ENCODE measurements around the gene TENM3.

The TENM3 gene

DNA sequence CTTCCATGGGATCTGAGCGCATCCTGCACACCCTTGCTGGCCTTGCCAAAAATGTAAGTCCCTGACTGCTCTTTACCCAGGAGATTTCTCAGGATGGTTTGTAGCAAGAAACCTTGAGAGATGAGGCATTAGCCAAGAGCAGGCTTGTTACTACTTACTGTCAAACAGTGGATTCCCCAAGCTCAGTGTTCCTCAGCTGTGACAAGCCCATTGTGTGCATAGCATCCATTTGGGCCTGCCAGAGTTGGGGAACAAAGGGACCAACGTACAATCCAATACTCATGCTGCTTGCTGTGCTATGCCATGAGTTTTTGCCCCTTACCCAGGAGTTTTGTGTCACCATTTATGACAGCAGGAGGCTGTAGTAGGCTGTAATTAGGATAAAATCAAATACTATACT lies 267.6 kb downstream of the TENM3 start (continued):
- TF ChIP-seq, protein P1, sequence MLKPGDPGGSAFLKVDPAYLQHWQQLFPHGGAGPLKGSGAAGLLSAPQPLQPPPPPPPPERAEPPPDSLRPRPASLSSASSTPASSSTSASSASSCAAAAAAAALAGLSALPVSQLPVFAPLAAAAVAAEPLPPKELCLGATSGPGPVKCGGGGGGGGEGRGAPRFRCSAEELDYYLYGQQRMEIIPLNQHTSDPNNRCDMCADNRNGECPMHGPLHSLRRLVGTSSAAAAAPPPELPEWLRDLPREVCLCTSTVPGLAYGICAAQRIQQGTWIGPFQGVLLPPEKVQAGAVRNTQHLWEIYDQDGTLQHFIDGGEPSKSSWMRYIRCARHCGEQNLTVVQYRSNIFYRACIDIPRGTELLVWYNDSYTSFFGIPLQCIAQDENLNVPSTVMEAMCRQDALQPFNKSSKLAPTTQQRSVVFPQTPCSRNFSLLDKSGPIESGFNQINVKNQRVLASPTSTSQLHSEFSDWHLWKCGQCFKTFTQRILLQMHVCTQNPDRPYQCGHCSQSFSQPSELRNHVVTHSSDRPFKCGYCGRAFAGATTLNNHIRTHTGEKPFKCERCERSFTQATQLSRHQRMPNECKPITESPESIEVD (tag by site-specific recombination; IDR thresholded peaks at IDR 0.05) = no peak
- TF ChIP-seq ZNF423 (tag by site-specific recombination; IDR thresholded peaks at IDR 0.05) = no peak
- TF ChIP-seq ZNF202 (tag by site-specific recombination; IDR thresholded peaks at IDR 0.05; ENCODE audit: borderline replicate concordance) = no peak
- no peak for TF ChIP-seq IKZF3 (tag by site-specific recombination; IDR thresholded peaks at IDR 0.05)

DNA sequence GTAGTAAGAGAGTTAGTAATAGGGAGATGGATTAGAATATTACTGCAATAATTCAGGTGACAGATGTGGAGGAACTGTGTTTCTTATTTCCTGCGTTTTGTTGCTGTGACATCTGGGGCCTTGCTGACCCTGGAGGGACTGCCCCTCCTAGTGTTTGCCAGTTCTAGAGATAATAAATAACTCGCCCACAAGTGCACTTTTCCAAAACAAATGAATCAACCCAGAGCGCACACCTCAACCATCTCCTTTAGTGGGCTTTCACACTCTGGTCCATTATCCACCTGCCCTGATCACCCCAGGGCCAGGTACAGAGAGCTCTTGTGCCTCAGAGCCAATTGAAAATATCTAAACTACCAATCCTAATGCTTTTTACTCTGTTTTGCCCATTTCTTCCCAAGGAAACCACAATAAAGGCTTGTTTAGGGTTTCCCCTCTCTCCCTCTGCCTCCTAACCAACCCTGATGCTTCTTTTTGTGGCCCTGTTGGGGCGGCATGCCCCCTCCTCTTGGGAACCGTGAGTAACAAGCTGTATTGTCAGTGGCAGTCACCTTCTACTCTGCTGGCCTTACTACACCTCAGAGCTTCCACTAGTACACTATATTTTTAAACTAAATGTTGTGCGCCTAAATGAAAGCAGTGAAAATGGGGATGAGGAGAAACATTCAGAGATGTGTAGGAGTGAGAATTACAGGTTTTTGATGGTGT lies 270.5 kb downstream of the TENM3 start:
- no peak overlapping the region for H3K27ac ChIP-seq (ENCODE audit: extremely low read depth, low read depth, low read length)
- peaks cover 8% of the 10 kb centered on the region for H3K4me1 ChIP-seq (ENCODE audit: control insufficient read depth, insufficient read depth, low read length)
- POLR2A ChIA-PET = no interaction called here
- no peak overlapping the region for H3K4me3 ChIP-seq (ENCODE audit: low read depth, low read length)
- H3K36me3 ChIP-seq (ENCODE audit: control insufficient read depth in 2 of 2, insufficient read depth in 1 of 2, low read length in 2 of 2) = no peaks in the 10 kb centered on the region
- H3K9me3 ChIP-seq (ENCODE audit: control insufficient read depth, insufficient read depth, low read depth, low read length) = no peaks in the 10 kb centered on the region
- CTCF ChIA-PET = interaction anchor here (1.2 kb wide), 1 partner anchor 292 kb away, joined by 4 read pairs; no protein-coding TSS in a partner anchor
- TF ChIP-seq ZNF544 (tag by site-specific recombination; IDR thresholded peaks at IDR 0.05) (no peak), ZNF610 (tag by site-specific recombination; IDR thresholded peaks at IDR 0.05; ENCODE audit: borderline replicate concordance) (no peak), ZNF660 (tag by site-specific recombination; IDR thresholded peaks at IDR 0.05) (no peak), ZNF354C (tag by site-specific recombination; IDR thresholded peaks at IDR 0.05; ENCODE audit: borderline replicate concordance, low read depth) (no peak), SP3 (tag by site-specific recombination; IDR thresholded peaks at IDR 0.05) (no peak), ZNF776 (tag by site-specific recombination; IDR thresholded peaks at IDR 0.05; ENCODE audit: borderline replicate concordance) (no peak), ZNF701 (tag by site-specific recombination; IDR thresholded peaks at IDR 0.05) (no peak), YY1 (tag by site-specific recombination; IDR thresholded peaks at IDR 0.05) (no peak), ZNF169 (tag by site-specific recombination; IDR thresholded peaks at IDR 0.05) (no peak), ZNF24 (tag by site-specific recombination; IDR thresholded peaks at IDR 0.05) (no peak), ZNF404 (tag by site-specific recombination; IDR thresholded peaks at IDR 0.05) (no peak)

DNA sequence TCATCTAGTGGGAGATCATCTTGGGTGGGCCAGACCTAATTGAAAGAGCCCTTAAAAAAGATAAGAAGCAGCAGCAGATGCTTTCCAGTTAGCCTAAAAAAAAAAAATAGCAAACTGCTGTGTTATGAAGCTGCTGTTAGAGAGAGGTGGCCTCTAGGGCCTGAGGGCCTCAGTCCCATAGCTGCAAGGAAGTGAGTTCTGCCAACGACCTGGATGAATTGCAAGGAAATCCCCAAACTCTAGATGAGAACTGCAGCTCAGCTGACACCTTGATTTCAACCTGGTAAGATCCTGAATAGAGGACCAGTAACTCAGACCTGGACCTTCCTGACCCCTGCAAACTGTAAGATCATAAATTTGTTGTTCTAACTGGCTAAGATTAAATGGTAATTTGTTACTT lies 275.2 kb downstream of the TENM3 start:
- TF ChIP-seq KLF8 (tag by site-specific recombination; IDR thresholded peaks at IDR 0.05) = no peak
- no peak for TF ChIP-seq ZNF561 (tag by site-specific recombination; IDR thresholded peaks at IDR 0.05; ENCODE audit: borderline replicate concordance)
- no peak for TF ChIP-seq FEZF1 (tag by site-specific recombination; IDR thresholded peaks at IDR 0.05)
- TF ChIP-seq ZNF341 (tag by site-specific recombination; IDR thresholded peaks at IDR 0.05; ENCODE audit: low read depth) = no peak
- no peak for TF ChIP-seq ZNF24 (tag by site-specific recombination; IDR thresholded peaks at IDR 0.05)
- TF ChIP-seq HOXC10 (CRISPR knock-in tag; IDR thresholded peaks at IDR 0.05) = no peak
- TF ChIP-seq SP2 (tag by site-specific recombination; IDR thresholded peaks at IDR 0.05) = no peak
- TF ChIP-seq, protein P2, sequence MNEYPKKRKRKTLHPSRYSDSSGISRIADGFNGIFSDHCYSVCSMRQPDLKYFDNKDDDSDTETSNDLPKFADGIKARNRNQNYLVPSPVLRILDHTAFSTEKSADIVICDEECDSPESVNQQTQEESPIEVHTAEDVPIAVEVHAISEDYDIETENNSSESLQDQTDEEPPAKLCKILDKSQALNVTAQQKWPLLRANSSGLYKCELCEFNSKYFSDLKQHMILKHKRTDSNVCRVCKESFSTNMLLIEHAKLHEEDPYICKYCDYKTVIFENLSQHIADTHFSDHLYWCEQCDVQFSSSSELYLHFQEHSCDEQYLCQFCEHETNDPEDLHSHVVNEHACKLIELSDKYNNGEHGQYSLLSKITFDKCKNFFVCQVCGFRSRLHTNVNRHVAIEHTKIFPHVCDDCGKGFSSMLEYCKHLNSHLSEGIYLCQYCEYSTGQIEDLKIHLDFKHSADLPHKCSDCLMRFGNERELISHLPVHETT (tag by site-specific recombination; IDR thresholded peaks at IDR 0.05) = no peak
- TF ChIP-seq ZNF629 (tag by site-specific recombination; IDR thresholded peaks at IDR 0.05) = no peak
- no peak for TF ChIP-seq ZNF266 (tag by site-specific recombination; IDR thresholded peaks at IDR 0.05; ENCODE audit: low read depth)
- TF ChIP-seq ZNF548 (tag by site-specific recombination; IDR thresholded peaks at IDR 0.05) = no peak
- no peak for TF ChIP-seq ZBTB21 (tag by site-specific recombination; IDR thresholded peaks at IDR 0.05)
- TF ChIP-seq ZNF530 (tag by site-specific recombination; IDR thresholded peaks at IDR 0.05; ENCODE audit: low read depth) = no peak
- no peak for TF ChIP-seq ZNF2 (tag by site-specific recombination; IDR thresholded peaks at IDR 0.05)
- TF ChIP-seq EGR2 (tag by site-specific recombination; IDR thresholded peaks at IDR 0.05; ENCODE audit: low read depth) = no peak
- no peak for TF ChIP-seq ZNF76 (tag by site-specific recombination; IDR thresholded peaks at IDR 0.05; ENCODE audit: borderline replicate concordance, low read depth)
- peaks cover 3% of the 10 kb centered on the region; the same call in 1 of the 2 replicates for H3K4me1 ChIP-seq (ENCODE audit: control insufficient read depth, insufficient read depth, low read length)
- CTCF ChIA-PET = interaction anchor here (0.7 kb wide), 1 partner anchor 552 kb away, joined by 5 read pairs; no protein-coding TSS in a partner anchor
- no peaks in the 10 kb centered on the region for H3K9me3 ChIP-seq (ENCODE audit: control insufficient read depth, insufficient read depth, low read depth, low read length)
- no peak overlapping the region for H3K4me3 ChIP-seq (ENCODE audit: low read depth, low read length)
- no peaks in the 10 kb centered on the region for H3K36me3 ChIP-seq (ENCODE audit: control insufficient read depth in 2 of 2, insufficient read depth in 1 of 2, low read length in 2 of 2)
- POLR2A ChIA-PET = no interaction called here
- no peak overlapping the region for H3K27ac ChIP-seq (ENCODE audit: extremely low read depth, low read depth, low read length)
